BLaER1 treated with 17β-estradiol and CSF1 and Interleukin-3, amounts not matched to agents 10 nM and 100 nM (cell line): ENCODE data around the gene DRD4.
A peak's percentile ranks its signal among the peaks of the same experiment; 100 is the strongest.
"Not testable (repeated sequence)": the region's sequence is repeated elsewhere in the genome, so short reads cannot be mapped to it uniquely, and the experiment has no call there.

ENCODE experiments used
- H3K27ac ChIP-seq, 11 experiments: shearing (Covaris generic); formaldehyde crosslinking; 2 replicates each; pipeline ENCODE4 v1.8.1; 2022
- H3K27me3 ChIP-seq, 11 experiments: shearing (Covaris generic); formaldehyde crosslinking; 2 replicates each; pipeline ENCODE4 v1.8.1; 2022
- H3K36me3 ChIP-seq, 11 experiments: shearing (Covaris generic); formaldehyde crosslinking; 2 replicates each; pipeline ENCODE4 v1.8.1; 2022
- H3K4me1 ChIP-seq, 10 experiments: shearing (Covaris generic); formaldehyde crosslinking; 2 replicates each; pipeline ENCODE4 v1.8.1; 2022
- H3K4me2 ChIP-seq, 11 experiments: shearing (Covaris generic); formaldehyde crosslinking; 2 replicates each; pipeline ENCODE4 v1.8.1; 2022
- H3K4me3 ChIP-seq, 10 experiments: shearing (Covaris generic); formaldehyde crosslinking; 2 replicates each; pipeline ENCODE4 v1.8.1; 2022
- H3K9ac ChIP-seq, 11 experiments: shearing (Covaris generic); formaldehyde crosslinking; 2 replicates each; pipeline ENCODE4 v1.8.1; 2022
- H3K9me3 ChIP-seq, 11 experiments: shearing (Covaris generic); formaldehyde crosslinking; replicated peaks in 1 of 11; 2 replicates each; pipeline ENCODE4 v1.8.1; 2022
- H4K20me1 ChIP-seq, 11 experiments: shearing (Covaris generic); formaldehyde crosslinking; 2 replicates each; pipeline ENCODE4 v1.8.1; 2022
- Cebpa-rat ChIP-seq, 11 experiments: shearing (Covaris generic); IDR thresholded peaks; 2 replicates each; pipeline ENCODE4 v1.8.1; 2022

Gene DRD4

DNA sequence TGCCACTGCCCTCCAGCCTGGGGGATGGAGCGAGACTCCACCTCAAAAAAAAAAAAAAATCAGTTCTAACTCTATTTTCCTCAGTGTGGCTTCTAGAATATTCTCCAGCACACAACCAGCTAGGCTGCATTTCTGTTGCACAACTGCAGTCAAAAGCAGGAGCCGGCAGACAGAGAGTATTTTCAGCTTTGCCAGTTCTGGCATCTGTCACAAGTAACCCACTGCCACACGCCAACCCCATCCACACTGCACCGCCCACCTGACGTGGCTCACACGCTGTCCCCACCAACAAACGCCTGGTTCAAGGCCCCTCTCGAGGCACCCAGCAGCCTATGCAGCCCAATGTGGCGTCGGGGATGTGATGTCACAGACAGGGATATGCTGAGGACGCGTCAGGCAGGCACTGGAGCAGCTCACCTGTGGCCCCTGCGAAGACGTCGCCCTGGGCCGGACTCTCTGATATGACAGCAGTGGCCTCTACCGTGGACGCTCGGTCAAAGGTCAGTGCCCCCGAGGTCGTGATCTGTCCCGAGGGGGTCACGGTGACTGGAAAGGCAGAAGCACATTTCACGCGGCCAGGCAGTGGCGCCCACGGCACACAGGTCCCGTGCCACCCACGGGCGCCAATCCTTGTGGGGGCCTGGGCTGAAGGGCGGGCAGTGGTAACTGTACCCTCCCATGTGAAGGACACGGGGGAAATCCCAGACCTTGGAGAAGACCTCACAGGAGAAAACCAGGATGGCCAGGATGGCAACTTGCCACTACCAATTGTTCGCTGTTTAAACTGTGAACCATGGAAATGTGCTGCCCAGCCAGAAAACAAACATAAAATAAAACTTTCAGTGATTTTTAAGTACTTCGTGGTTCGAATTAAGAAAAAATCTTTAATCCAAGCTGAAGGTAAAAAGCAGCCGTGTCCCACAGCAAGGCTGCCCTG is 42.5 kb downstream of the DRD4 start:
- peaks cover 76 to 89% (median 86%) of the 10 kb centered on the region in 11 experiments for H3K36me3 ChIP-seq
- no peak overlapping the region for H3K27ac ChIP-seq
- peaks cover 0 to 4% (median 0%) of the 10 kb centered on the region in 10 experiments; a peak in 1 of 20 replicates for H3K4me1 ChIP-seq

DNA sequence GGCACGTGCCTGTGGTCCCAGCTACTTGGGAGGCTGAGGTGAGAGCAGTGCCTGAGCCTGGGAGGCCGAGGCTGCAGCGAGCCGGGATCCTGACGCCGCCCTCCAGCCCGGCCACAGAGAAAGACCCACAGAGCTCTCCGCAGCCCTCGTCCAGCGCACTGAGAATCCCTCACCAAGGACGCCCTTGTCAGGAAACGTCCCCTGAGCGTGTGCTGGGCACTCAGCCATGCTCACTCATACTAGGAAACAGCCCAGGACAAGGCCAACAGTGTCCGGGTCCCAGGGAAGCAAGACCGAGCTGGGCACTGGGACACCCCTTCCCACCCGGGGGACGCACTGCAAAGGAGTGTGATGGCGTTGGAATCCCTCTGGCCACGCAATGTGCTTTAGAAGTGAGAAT is 43.4 kb downstream of the DRD4 start:
- no peak overlapping the region for H3K9ac ChIP-seq
- H3K4me1 ChIP-seq: peaks cover 0 to 4% (median 0%) of the 10 kb centered on the region in 10 experiments; a peak in 1 of 20 replicates
- H3K4me2 ChIP-seq: no peak overlapping the region
- no peak for TF ChIP-seq Cebpa-rat (IDR thresholded peaks at IDR 0.05)
- no peaks in the 10 kb centered on the region; a peak in 1 of 22 replicates for H3K9me3 ChIP-seq
- H3K4me3 ChIP-seq: no peak overlapping the region
- H3K36me3 ChIP-seq: peaks cover 76 to 89% (median 86%) of the 10 kb centered on the region in 11 experiments
- peaks cover 0 to 44% (median 16%) of the 10 kb centered on the region in 11 experiments; a peak in 13 of 22 replicates for H4K20me1 ChIP-seq
- H3K27me3 ChIP-seq: no peaks in the 10 kb centered on the region
- H3K27ac ChIP-seq: no peak overlapping the region

More for the DNA sequence above, 42.5 kb downstream of the DRD4 start:
- H3K4me3 ChIP-seq: no peak overlapping the region
- H3K27me3 ChIP-seq: no peaks in the 10 kb centered on the region
- H3K9ac ChIP-seq: no peak overlapping the region
- no peak overlapping the region for H3K4me2 ChIP-seq
- no peak for TF ChIP-seq Cebpa-rat (IDR thresholded peaks at IDR 0.05)
- no peaks in the 10 kb centered on the region; a peak in 1 of 22 replicates for H3K9me3 ChIP-seq
- H4K20me1 ChIP-seq: peaks cover 0 to 46% (median 17%) of the 10 kb centered on the region in 11 experiments; a peak in 12 of 22 replicates

DNA sequence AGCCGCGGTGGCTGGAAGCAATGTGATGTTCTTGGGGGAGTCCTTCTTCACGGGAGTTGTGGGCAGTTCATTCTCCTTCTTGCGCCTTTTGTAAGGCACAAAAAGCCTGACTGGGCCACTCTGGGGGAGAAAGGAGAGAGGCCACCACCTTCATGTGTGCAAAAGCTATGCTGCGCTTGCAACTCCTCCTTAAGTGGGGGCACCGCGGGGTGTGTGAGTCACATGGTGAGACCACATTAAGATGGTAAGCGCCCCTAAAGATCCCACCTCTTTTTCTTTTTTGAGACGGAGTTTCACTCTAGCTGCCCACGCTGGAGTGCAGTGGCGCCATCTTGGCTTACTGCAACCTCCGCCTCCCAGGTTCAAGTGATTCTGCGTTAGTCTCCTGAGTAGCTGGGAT is 43.9 kb downstream of the DRD4 start:
- H3K9me3 ChIP-seq: no peaks in the 10 kb centered on the region; a peak in 1 of 22 replicates
- no peak for TF ChIP-seq Cebpa-rat (IDR thresholded peaks at IDR 0.05)
- peaks cover 0 to 49% (median 16%) of the 10 kb centered on the region in 11 experiments; a peak in 13 of 22 replicates for H4K20me1 ChIP-seq
- peaks cover 0 to 4% (median 0%) of the 10 kb centered on the region in 10 experiments; a peak in 1 of 20 replicates for H3K4me1 ChIP-seq
- H3K9ac ChIP-seq: no peak overlapping the region
- no peak overlapping the region for H3K4me3 ChIP-seq
- H3K27ac ChIP-seq: no peak overlapping the region
- no peaks in the 10 kb centered on the region for H3K27me3 ChIP-seq
- H3K4me2 ChIP-seq: no peak overlapping the region
- H3K36me3 ChIP-seq: peaks cover 79 to 92% (median 89%) of the 10 kb centered on the region in 11 experiments

DNA sequence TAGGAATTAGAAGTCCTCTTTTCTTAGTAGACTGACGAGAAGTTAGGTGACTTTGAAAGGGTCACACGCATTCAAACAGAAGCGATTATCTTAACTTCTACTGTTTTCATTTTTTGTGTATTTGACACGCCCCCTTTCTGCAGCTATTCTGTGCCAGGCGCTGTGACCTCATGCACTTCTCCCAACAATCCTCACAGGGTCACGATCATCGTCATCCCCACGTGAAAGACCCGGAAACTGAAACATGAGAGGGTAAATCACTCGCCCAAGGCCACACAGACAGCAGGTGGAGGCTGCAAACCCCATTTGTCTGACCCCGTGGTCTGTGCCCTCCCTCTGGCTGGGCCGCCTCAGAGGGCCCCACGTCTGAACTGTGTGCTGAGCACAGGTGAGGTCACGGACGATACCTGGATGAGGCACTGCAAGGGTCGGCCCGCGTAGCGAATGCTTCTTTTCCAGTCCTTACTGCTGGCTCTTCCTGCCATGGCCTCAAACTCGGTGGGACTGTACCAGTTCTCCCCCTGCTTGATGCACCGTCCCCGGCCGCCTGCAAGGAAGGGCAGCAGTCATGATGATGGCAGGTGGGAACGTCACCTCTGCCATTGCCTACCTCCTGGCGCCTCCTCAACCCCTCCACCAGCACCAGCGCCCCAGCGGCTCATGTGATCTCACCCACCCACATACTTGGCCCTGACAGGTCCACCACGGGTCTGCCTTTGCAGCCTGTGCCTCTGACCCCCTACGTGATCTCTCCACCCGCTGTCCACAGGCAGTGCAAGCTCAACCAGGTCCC is 49.6 kb downstream of the DRD4 start:
- no peak overlapping the region for H3K9ac ChIP-seq
- no peak for TF ChIP-seq Cebpa-rat (IDR thresholded peaks at IDR 0.05)

DNA sequence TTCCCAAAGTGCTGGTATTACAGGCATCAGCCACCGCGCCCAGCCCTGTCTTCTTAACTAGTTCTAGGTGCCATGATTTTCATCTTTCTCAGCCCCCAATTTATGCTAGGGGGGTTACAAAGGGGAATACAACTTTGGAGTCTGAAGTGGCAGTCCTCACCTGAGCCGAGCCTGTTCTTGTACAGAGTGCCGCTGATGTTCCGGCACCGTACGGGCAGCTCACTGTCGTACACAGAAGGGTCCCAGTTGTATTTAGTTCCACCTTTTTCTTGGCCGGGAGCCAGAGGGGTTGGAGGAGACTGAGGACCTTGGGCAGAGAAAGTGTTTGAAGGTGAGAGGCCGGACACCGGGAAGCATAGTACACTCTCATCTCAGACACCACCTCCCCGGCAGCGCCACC is 50.7 kb downstream of the DRD4 start:
- H3K4me3 ChIP-seq: no peak overlapping the region
- no peak overlapping the region for H3K9ac ChIP-seq
- H3K4me2 ChIP-seq: no peak overlapping the region
- H3K27me3 ChIP-seq: no peaks in the 10 kb centered on the region
- peaks cover 27 to 72% (median 59%) of the 10 kb centered on the region in 11 experiments for H4K20me1 ChIP-seq
- H3K9me3 ChIP-seq: no peaks in the 10 kb centered on the region; a peak in 1 of 22 replicates
- no peak overlapping the region for H3K27ac ChIP-seq
- peaks cover 75 to 91% (median 85%) of the 10 kb centered on the region in 11 experiments for H3K36me3 ChIP-seq
- H3K4me1 ChIP-seq: peaks cover 17 to 51% (median 38%) of the 10 kb centered on the region in 10 experiments
- no peak for TF ChIP-seq Cebpa-rat (IDR thresholded peaks at IDR 0.05)

More for the DNA sequence above, 49.6 kb downstream of the DRD4 start:
- H3K4me1 ChIP-seq: peaks cover 8 to 41% (median 27%) of the 10 kb centered on the region in 10 experiments; a peak in 19 of 20 replicates
- H3K36me3 ChIP-seq: peaks cover 86 to 97% (median 95%) of the 10 kb centered on the region in 11 experiments
- no peak overlapping the region for H3K4me2 ChIP-seq
- no peak overlapping the region for H3K27ac ChIP-seq
- no peaks in the 10 kb centered on the region; a peak in 1 of 22 replicates for H3K9me3 ChIP-seq
- no peak overlapping the region for H3K4me3 ChIP-seq
- no peaks in the 10 kb centered on the region for H3K27me3 ChIP-seq
- peaks cover 18 to 71% (median 48%) of the 10 kb centered on the region in 11 experiments; a peak in 21 of 22 replicates for H4K20me1 ChIP-seq

DNA sequence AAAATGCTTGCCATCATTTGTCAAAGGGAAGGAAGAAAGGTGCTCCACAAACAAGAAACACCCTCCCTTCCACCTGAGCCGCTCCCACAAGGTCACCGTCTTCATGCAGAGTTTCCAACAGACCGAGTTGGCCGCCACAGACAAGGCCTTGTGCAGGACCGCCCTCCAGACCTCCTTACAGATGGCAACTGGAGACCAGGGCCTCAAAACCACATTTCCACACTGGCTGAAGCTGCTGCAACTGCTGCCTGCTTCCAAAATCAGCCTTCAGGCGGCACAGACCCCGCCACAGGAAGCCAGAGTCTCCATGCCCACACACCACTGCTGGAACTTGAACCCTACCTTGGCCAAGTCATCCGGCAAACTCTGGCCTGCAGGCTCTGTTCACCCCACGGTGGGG is 51.6 kb downstream of the DRD4 start:
- no peak overlapping the region; a peak in 2 of 22 replicates for H3K9ac ChIP-seq
- H3K36me3 ChIP-seq: peaks cover 65 to 82% (median 75%) of the 10 kb centered on the region in 11 experiments
- H3K4me3 ChIP-seq: no peak overlapping the region
- H3K4me1 ChIP-seq: peaks cover 26 to 60% (median 48%) of the 10 kb centered on the region in 10 experiments
- peaks cover 33 to 80% (median 68%) of the 10 kb centered on the region in 11 experiments for H4K20me1 ChIP-seq
- peak overlapping the region in 2 of 11 experiments; percentile 2 to 9; a peak in 1 of 22 replicates for H3K27ac ChIP-seq
- no peaks in the 10 kb centered on the region for H3K27me3 ChIP-seq
- H3K4me2 ChIP-seq: peak overlapping the region in 8 of 11 experiments; percentile 1 to 50 (median 32); a peak in 10 of 22 replicates
- no peak for TF ChIP-seq Cebpa-rat (IDR thresholded peaks at IDR 0.05)
- H3K9me3 ChIP-seq: no peaks in the 10 kb centered on the region

DNA sequence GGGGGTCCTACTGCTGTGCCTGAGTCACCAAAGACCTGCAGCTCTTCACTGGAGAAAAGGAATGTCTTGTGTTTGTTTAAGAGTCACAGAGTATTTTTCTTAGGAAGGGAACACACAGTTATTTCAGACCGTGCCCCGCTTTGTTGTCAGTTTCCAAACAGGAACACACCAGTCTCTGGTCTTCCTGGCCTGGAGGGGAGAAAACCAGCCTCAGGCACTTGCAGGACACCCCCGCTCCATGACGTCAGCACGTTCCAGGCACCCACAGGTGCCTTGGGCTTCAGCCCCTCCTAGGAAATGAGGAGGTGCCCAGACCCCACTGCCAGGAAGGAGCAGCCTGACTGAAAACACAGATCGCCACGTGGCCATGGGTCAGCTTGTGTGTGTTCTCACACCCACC is 52.6 kb downstream of the DRD4 start:
- no peaks in the 10 kb centered on the region for H3K9me3 ChIP-seq
- TF ChIP-seq Cebpa-rat (IDR thresholded peaks at IDR 0.05): no peak
- peak overlapping the region in 2 of 11 experiments; percentile 2 to 37; a peak in 2 of 22 replicates for H3K9ac ChIP-seq
- peaks cover 56 to 73% (median 66%) of the 10 kb centered on the region in 11 experiments for H3K36me3 ChIP-seq
- peak overlapping the region in 2 of 11 experiments; percentile 1 to 14; a peak in 3 of 22 replicates for H3K27ac ChIP-seq
- H3K4me3 ChIP-seq: no peak overlapping the region
- H3K27me3 ChIP-seq: no peaks in the 10 kb centered on the region
- peak overlapping the region in 8 of 11 experiments; percentile 1 to 50 (median 32); a peak in 13 of 22 replicates for H3K4me2 ChIP-seq
- peaks cover 32 to 66% (median 55%) of the 10 kb centered on the region in 10 experiments for H3K4me1 ChIP-seq
- peaks cover 33 to 85% (median 72%) of the 10 kb centered on the region in 11 experiments for H4K20me1 ChIP-seq

DNA sequence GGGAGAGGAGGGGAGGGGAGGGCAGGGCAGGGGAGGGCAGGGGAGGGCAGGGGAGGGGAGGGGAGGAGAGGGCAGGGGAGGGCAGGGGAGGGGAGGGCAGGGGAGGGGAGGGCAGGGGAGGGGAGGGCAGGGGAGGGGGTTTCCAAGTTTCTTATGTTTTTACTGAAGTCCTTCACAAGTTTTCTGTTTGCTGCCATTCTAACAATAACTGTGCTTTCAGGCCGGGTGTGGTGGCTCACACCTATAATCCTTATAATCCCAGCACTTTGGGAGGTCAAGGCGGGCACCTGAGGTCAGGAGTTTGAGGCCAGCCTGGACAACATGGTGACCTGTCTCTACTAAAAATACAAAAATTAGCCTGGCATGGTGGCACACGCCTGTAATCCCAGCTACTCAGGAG is 53.2 kb downstream of the DRD4 start:
- H3K4me3 ChIP-seq, H3K9ac ChIP-seq, H3K27me3 ChIP-seq, H3K9me3 ChIP-seq, H3K27ac ChIP-seq: not testable (repeated sequence)
- Histone ChIP-seq H4K20me1 (peaks cover 33 to 85% (median 72%) of the 10 kb centered on the region in 11 experiments), H3K4me1 (peaks cover 32 to 66% (median 55%) of the 10 kb centered on the region in 10 experiments), H3K4me2 (peak overlapping the region in 4 of 11 experiments; percentile 98 to 100 (median 99); a peak in 4 of 22 replicates), H3K36me3 (peaks cover 50 to 67% (median 60%) of the 10 kb centered on the region in 11 experiments)
